Esophagus squamous epithelium (tissue), 5 donors: Measurements from ENCODE around the gene ATPAF1. TPM values are rescaled to one million over a fixed set of nuclear protein-coding genes. Genes with fewer than 3 reads are reported as not detected.

Source experiments
- DNase-seq: peaks from one replicate; lab custom pipeline; 2025; lab: John Stamatoyannopoulos, UW
- H3K27ac ChIP-seq, 4 donors: fragments of 200-600 bp; sonication (generic); one replicate each; pipeline ENCODE4 v1.5.1; 2016 to 2019; ENCODE audit warnings: mild to moderate bottlenecking in 1 of 4
- H3K27me3 ChIP-seq, 4 donors: fragments of 200-600 bp; sonication (generic); 1 replicate in 3 of 4; 2 replicates in 1 of 4; pipeline versions ENCODE4 v1.5.1 to v1.6.0; 2017 to 2021; ENCODE audit warnings: antibody characterized with exemption in 1 of 4
- H3K36me3 ChIP-seq, 3 donors: fragments of 200-600 bp; sonication (generic); one replicate each; pipeline ENCODE4 v1.5.1; 2016 to 2019
- H3K4me1 ChIP-seq, 3 donors: fragments of 200-600 bp; sonication (generic); one replicate each; pipeline ENCODE4 v1.5.1; 2017 to 2019
- H3K4me3 ChIP-seq, 4 donors: fragments of 200-600 bp; sonication (generic); 1 replicate in 3 of 4; 2 replicates in 1 of 4; pipeline ENCODE4 v1.5.1; 2016 to 2019; ENCODE audit warnings: mild to moderate bottlenecking in 2 of 4, moderate library complexity in 1 of 4
- H3K9me3 ChIP-seq, 3 donors: fragments of 200-600 bp; sonication (generic); one replicate each; pipeline ENCODE4 v1.5.1; 2016 to 2019
- CTCF ChIP-seq, 6 experiments: fragments of 450-650 bp in 4 of 6; fragments of 200-600 bp in 2 of 6; sonication (generic) in 2 of 6; IDR thresholded peaks; one replicate each; pipeline ENCODE4 v1.5.1; 2016 to 2019; ENCODE audit warnings: antibody characterized with exemption in 6 of 6, mild to moderate bottlenecking in 4 of 6, moderate library complexity in 4 of 6
- POLR2A ChIP-seq, 4 donors: fragments of 450-650 bp; IDR thresholded peaks; one replicate each; pipeline ENCODE4 v1.6.1; 2017; ENCODE audit warnings: antibody characterized with exemption in 4 of 4, mild to moderate bottlenecking in 4 of 4, moderate library complexity in 3 of 4
- WGBS, 2 donors: methylation state at CpG; one replicate each; pipeline ENCODE4 v1.1.5; 2018; 5-methylcytosine and 5-hydroxymethylcytosine counted together
- intact Hi-C: fragments of 100-400 bp; cut with DNase I; formaldehyde crosslinking; loops from one replicate; pipeline ENCODE4 v1.15.0; 2022
- total RNA-seq, 4 donors: library from RNA; depleted of rRNA; stranded (reverse); fragments of >200 nt; gene quantifications; one replicate each; pipeline ENCODE4 v1.1.0, GENCODE V29; 2016
- donor health status: DM: yes; HTN: yes; CAD: no.

Gene ATPAF1
- total RNA-seq, 4 donors from 2014 or later = 25.7 to 39.1 (median 32.8) TPM

GRCh38 chr1:46607345-46608130, 60.6 kb downstream of the ATPAF1 start:
- Histone ChIP-seq H3K4me3 (no peak overlapping the region), H3K27me3 (no peaks in the 10 kb centered on the region), H3K27ac (peak overlapping the region in 3 of 4 donors; percentile 17 to 21 (median 19)), H3K9me3 (no peaks in the 10 kb centered on the region), H3K36me3 (peaks cover 12 to 46% (median 15%) of the 10 kb centered on the region in 3 donors), H3K4me1 (peaks cover 27 to 80% (median 40%) of the 10 kb centered on the region in 3 donors)
- WGBS, 2 donors = 78 to 86% methylated on average over 5 to 7 of the region's 7 CpGs
- DNase-seq = no peak
- intact Hi-C loops = no loop called here
- no peak for TF ChIP-seq CTCF (IDR thresholded peaks at IDR 0.05)
- TF ChIP-seq POLR2A (IDR thresholded peaks at IDR 0.05) = no peak

GRCh38 chr1:46606255-46606965, 61.8 kb downstream of the ATPAF1 start:
- no peaks in the 10 kb centered on the region for H3K27me3 ChIP-seq
- peak overlapping the region in 2 of 4 donors; percentile 11 to 32 for H3K27ac ChIP-seq
- 84 to 89% methylated on average over 1 to 2 of the region's 2 CpGs for WGBS, 2 donors
- H3K4me3 ChIP-seq = no peak overlapping the region
- TF ChIP-seq POLR2A (IDR thresholded peaks at IDR 0.05) (no peak), CTCF (IDR thresholded peaks at IDR 0.05) (no peak)
- peaks cover 19 to 80% (median 37%) of the 10 kb centered on the region in 3 donors for H3K4me1 ChIP-seq
- no peak for DNase-seq
- no peaks in the 10 kb centered on the region for H3K9me3 ChIP-seq
- intact Hi-C loops = no loop called here
- peaks cover 12 to 37% (median 15%) of the 10 kb centered on the region in 3 donors for H3K36me3 ChIP-seq

- TF ChIP-seq POLR2A (IDR thresholded peaks at IDR 0.05) (no peak), CTCF (IDR thresholded peaks at IDR 0.05) (no peak)
- H3K27ac ChIP-seq = peak overlapping the region in 2 of 4 donors; percentile 91 to 93
- peaks cover 12 to 29% (median 15%) of the 10 kb centered on the region in 3 donors for H3K36me3 ChIP-seq
- WGBS, 2 donors = 45 to 86% methylated on average over 2 of the region's 2 CpGs
- H3K4me3 ChIP-seq = no peak overlapping the region
- peaks cover 11 to 80% (median 25%) of the 10 kb centered on the region in 3 donors for H3K4me1 ChIP-seq
- no peaks in the 10 kb centered on the region for H3K27me3 ChIP-seq
- intact Hi-C loops = no loop called here
- no peak for DNase-seq
- H3K9me3 ChIP-seq = no peaks in the 10 kb centered on the region
Measured at GRCh38 chr1:46605232-46605631, 62.9 kb downstream of the ATPAF1 start.

GRCh38 chr1:46603858-46604549, 64.2 kb downstream of the ATPAF1 start, which contains the start of gene MKNK1:
Gene MKNK1, minus strand, starts transcription at chr1:46604268. Its CDS starts 20,941 bp downstream, at chr1:46583327.
- DNase-seq = peak; percentile 64
- WGBS, 2 donors = 0 to 1% methylated on average over 14 to 19 of the region's 53 CpGs
- TF ChIP-seq POLR2A (IDR thresholded peaks at IDR 0.05) (peak in 3 of 4 donors; percentile 88 to 96 (median 94)), CTCF (IDR thresholded peaks at IDR 0.05) (peak in 4 of 6 experiments; percentile 12 to 26 (median 16))
- peaks cover 11 to 84% (median 23%) of the 10 kb centered on the region in 3 donors for H3K4me1 ChIP-seq
- no peaks in the 10 kb centered on the region for H3K27me3 ChIP-seq
- peaks cover 6 to 16% (median 9%) of the 10 kb centered on the region in 3 donors for H3K36me3 ChIP-seq
- peak within 1 kb of the TSS; percentile 91 to 93 (median 92) for H3K27ac ChIP-seq
- peak within 1 kb of the TSS; percentile 79 to 99 (median 88) for H3K4me3 ChIP-seq
- H3K9me3 ChIP-seq = no peaks in the 10 kb centered on the region
- intact Hi-C loops = no loop called here
